HepG2 (cell line): Measurements from ENCODE around the gene RPL26. TPM values are rescaled to one million over a fixed set of nuclear protein-coding genes. Genes with fewer than 3 reads are reported as not detected.

ENCODE experiments used
- ATAC-seq: fragments of 200-7000 bp; cut with Tn5 transposase; 3 replicates; pipeline ENCODE4 v1.9.1; 2020; ENCODE audit warnings: mild to moderate bottlenecking, moderate library complexity
- BruUV-seq: library from RNA; stranded (reverse); fragments of 400-500 nt; replicated peaks from 2 replicates; lab custom pipeline; 2021; lab: Mats Ljungman, UMichigan
- CTCF ChIA-PET: fragments of 300-600 bp; formaldehyde crosslinking; extraction: SDS; loops from one replicate; lab custom pipeline; 2021; ENCODE audit warnings: low total read pairs, inconsistent platforms, low intra/inter-chr PET ratio; lab: Yijun Ruan, JAX
- POLR2A ChIA-PET: fragments of 350-600 bp; sonication (Branson Sonifier 250); formaldehyde crosslinking; loops from one replicate; lab custom pipeline; 2020; ENCODE audit warnings: antibody characterized with exemption, inconsistent platforms; lab: Yijun Ruan, JAX
- DNase-seq: peaks from one replicate; pipeline ENCODE4 v3.0.0-alpha.2; 2015; ENCODE audit warnings: low spot score
- FAIRE-seq: peaks from 3 replicates; lab custom pipeline; 2011; peaks lifted over from hg19 to GRCh38; lab: Jason Lieb, UNC
- H2AFZ ChIP-seq: one replicate; pipeline ENCODE4 v1.6.1; 2011; ENCODE audit warnings: low read length, inconsistent platforms
- H3K27ac ChIP-seq: fragments of 300-600 bp; 3 replicates; pipeline ENCODE4 v1.8.0; 2011; ENCODE audit warnings: mixed run types, mild to moderate bottlenecking, mixed read lengths, low read length, inconsistent platforms; ENCODE audit not compliant: insufficient read depth; ENCODE audit errors: extremely low read length
- H3K27me3 ChIP-seq, 2 experiments: fragments of 200-600 bp in 1 of 2; 2 replicates in 1 of 2; 3 replicates in 1 of 2; pipeline versions ENCODE4 v1.6.0 to v1.8.0; 2011; ENCODE audit warnings: low read length in 2 of 2, mild to moderate bottlenecking in 2 of 2, moderate library complexity in 2 of 2, inconsistent platforms in 1 of 2; ENCODE audit not compliant: insufficient read depth in 2 of 2, control insufficient read depth in 1 of 2
- H3K36me3 ChIP-seq, 2 experiments: fragments of 200-600 bp in 1 of 2; replicated peaks in 1 of 2; 2 replicates in 1 of 2; 3 replicates in 1 of 2; pipeline versions ENCODE4 v1.5.1 to v1.8.0; 2011; ENCODE audit warnings: low read length in 2 of 2, inconsistent platforms in 1 of 2; ENCODE audit not compliant: insufficient read depth in 2 of 2, control insufficient read depth in 1 of 2
- H3K4me1 ChIP-seq: 2 replicates; pipeline ENCODE4 v1.5.1; 2012; ENCODE audit warnings: low read length, inconsistent platforms; ENCODE audit not compliant: insufficient read depth
- H3K4me2 ChIP-seq: 2 replicates; pipeline ENCODE4 v1.6.0; 2011; ENCODE audit warnings: low read depth, low read length, inconsistent platforms
- H3K4me3 ChIP-seq, 3 experiments: fragments of 200-600 bp in 1 of 3; sonication (generic), shearing (Covaris generic) in 1 of 3; replicated peaks in 1 of 3; 2 replicates each; pipeline ENCODE4 v1.5.1; 2011 to 2016; ENCODE audit warnings: low read length in 3 of 3, inconsistent platforms in 2 of 3, low read depth in 2 of 3, mild to moderate bottlenecking in 2 of 3, control low read depth in 1 of 3, mixed read lengths in 1 of 3; ENCODE audit not compliant: insufficient read depth in 1 of 3
- H3K79me2 ChIP-seq: one replicate; pipeline ENCODE4 v1.6.1; 2011; ENCODE audit warnings: low read length, inconsistent platforms; ENCODE audit not compliant: insufficient read depth
- H3K9ac ChIP-seq: 2 replicates; pipeline ENCODE4 v1.6.0; 2011; ENCODE audit warnings: mild to moderate bottlenecking, low read depth, low read length, inconsistent platforms; ENCODE audit not compliant: insufficient read depth
- H3K9me3 ChIP-seq: 2 replicates; pipeline ENCODE4 v1.5.1; 2012; ENCODE audit warnings: mild to moderate bottlenecking, low read length
- H4K20me1 ChIP-seq: 2 replicates; pipeline ENCODE4 v1.6.0; 2011; ENCODE audit warnings: inconsistent platforms, mild to moderate bottlenecking, low read length, moderate library complexity; ENCODE audit not compliant: insufficient read depth
- ARNT ChIP-seq: fragments of 450-650 bp; IDR thresholded peaks from 2 replicates; pipeline ENCODE4 v1.6.1; 2017
- ARNTL ChIP-seq: sonication (generic); formaldehyde crosslinking; IDR thresholded peaks from 2 replicates; pipeline ENCODE4 v1.4.0; 2020; ENCODE audit warnings: mild to moderate bottlenecking, missing genetic modification reagents
- KDM4B ChIP-seq: sonication (generic); formaldehyde crosslinking; IDR thresholded peaks from 2 replicates; pipeline ENCODE4 v1.4.0; 2020; ENCODE audit warnings: missing genetic modification reagents
- MTA1 ChIP-seq: sonication (generic); formaldehyde crosslinking; IDR thresholded peaks from 2 replicates; pipeline ENCODE4 v1.4.0; 2020; ENCODE audit warnings: missing genetic modification reagents, mild to moderate bottlenecking, borderline replicate concordance
- NFE2L2 ChIP-seq: fragments of 150-350 bp; IDR thresholded peaks from 2 replicates; pipeline ENCODE4 v1.6.1; 2014; ENCODE audit warnings: low read length
- NKX3-1 ChIP-seq: sonication (generic); formaldehyde crosslinking; IDR thresholded peaks from 2 replicates; pipeline ENCODE4 v1.5.0; 2020; ENCODE audit warnings: missing genetic modification reagents
- SRSF4 ChIP-seq: fragments of 200-400 bp; formaldehyde crosslinking; IDR thresholded peaks from one replicate; pipeline ENCODE4 v1.6.1; 2018; ENCODE audit warnings: mild to moderate bottlenecking, low read depth, low read length, moderate library complexity; ENCODE audit not compliant: poor library complexity, severe bottlenecking
- ZEB1 ChIP-seq: IDR thresholded peaks from 2 replicates; pipeline ENCODE4 v1.6.1; 2012; ENCODE audit warnings: mild to moderate bottlenecking, low read depth, inconsistent platforms; ENCODE audit not compliant: insufficient replicate concordance
- ZNF550 ChIP-seq: sonication (generic); formaldehyde crosslinking; IDR thresholded peaks from 2 replicates; pipeline ENCODE4 v1.4.0; 2020; ENCODE audit warnings: mild to moderate bottlenecking, missing genetic modification reagents, borderline replicate concordance
- ZNF563 ChIP-seq: sonication (generic); formaldehyde crosslinking; IDR thresholded peaks from 2 replicates; pipeline ENCODE4 v1.8.0; 2022; ENCODE audit warnings: mild to moderate bottlenecking, moderate library complexity, missing genetic modification reagents
- ZNF615 ChIP-seq: sonication (generic); formaldehyde crosslinking; IDR thresholded peaks from 2 replicates; pipeline ENCODE4 v1.5.0; 2020; ENCODE audit warnings: mild to moderate bottlenecking, missing genetic modification reagents, borderline replicate concordance
- ZNF629 ChIP-seq: sonication (generic); formaldehyde crosslinking; conservative IDR thresholded peaks from 2 replicates; pipeline ENCODE4 v1.5.0; 2020; ENCODE audit warnings: missing genetic modification reagents
- ZSCAN30 ChIP-seq: sonication (generic); formaldehyde crosslinking; IDR thresholded peaks from 2 replicates; pipeline ENCODE4 v1.5.0; 2020; ENCODE audit warnings: mild to moderate bottlenecking, missing genetic modification reagents
- WGBS: methylation state at CpG from one replicate; pipeline ENCODE4 v1.1.6; 2017; ENCODE audit warnings: low lambda C conversion rate; 5-methylcytosine and 5-hydroxymethylcytosine counted together
- in situ Hi-C: cut with HindIII; loops from 2 replicates; pipeline ENCODE4 v1.10.0; 2017; ENCODE audit warnings: low pct_unique_long_range_greater_than_20kb; ENCODE audit not compliant: extremely low pct_ligation_motif_present
- intact Hi-C: fragments of 100-400 bp; cut with micrococcal nuclease; formaldehyde crosslinking; loops from one replicate; pipeline ENCODE4 v1.10.0; 2022; ENCODE audit not compliant: unreplicated experiment
- polyA plus RNA-seq, 8 experiments: library from polyadenylated mRNA; depleted of rRNA in 3 of 8; stranded (reverse) in 7 of 8; unstranded in 1 of 8; fragments of >200 nt; fragmentation: Illumina TruSeq in 4 of 8; extraction: Trizol in 4 of 8; gene quantifications; 2 replicates each; pipeline versions ENCODE4 v1.2.1 to v1.2.3, GENCODE V29; 2011 to 2016; ENCODE audit warnings: low read depth in 4 of 8, missing spikeins in 1 of 8, mixed read lengths in 1 of 8; ENCODE audit not compliant: insufficient read depth in 1 of 8
- total RNA-seq, 5 experiments: library from RNA; depleted of rRNA; stranded (reverse); fragments of >200 nt; fragmentation: Illumina TruSeq; extraction: Trizol; gene quantifications; 2 replicates each; pipeline ENCODE4 v1.2.3, GENCODE V29; 2016; ENCODE audit warnings: low read depth in 1 of 5
- TF ChIP-seq, protein P1 (sequence below): sonication (generic); formaldehyde crosslinking; conservative IDR thresholded peaks from 2 replicates; pipeline ENCODE4 v1.4.0; 2020; ENCODE audit warnings: mild to moderate bottlenecking, missing genetic modification reagents, moderate library complexity
- TF ChIP-seq, protein P2 (sequence below): sonication (generic); formaldehyde crosslinking; IDR thresholded peaks from 2 replicates; pipeline ENCODE4 v1.8.0; 2022; ENCODE audit warnings: missing genetic modification reagents, mild to moderate bottlenecking, inconsistent platforms, borderline replicate concordance

The RPL26 gene
- total and polyA plus RNA-seq, 2 of the 13 experiments (the other 11 are each of a cell fraction or from before 2014, with no cell fraction given) = 2,817 to 3,529 TPM

- 6% methylated on average over 6 of the region's 6 CpGs for WGBS
- BruUV-seq = no TSS peak
- H3K4me1 ChIP-seq = no peaks in the 10 kb centered on the region
- intact Hi-C loops = no loop called here
- no peaks in the 10 kb centered on the region for H3K36me3 ChIP-seq
- POLR2A ChIA-PET = no interaction called here
- peaks cover 0 to 19% of the 10 kb centered on the region in 2 experiments; a peak in 3 of 5 replicates for H3K27me3 ChIP-seq
- H4K20me1 ChIP-seq = no peaks in the 10 kb centered on the region
- no peak overlapping the region for H2AFZ ChIP-seq
- in situ Hi-C loops = no loop called here
- no peaks in the 10 kb centered on the region for H3K9me3 ChIP-seq
- ATAC-seq = peak; percentile 43; the same call in 1 of the 3 replicates
- FAIRE-seq = no peak
- no peak overlapping the region for H3K4me3 ChIP-seq
- no peaks in the 10 kb centered on the region for H3K79me2 ChIP-seq
- no peak for DNase-seq
- no peak for TF ChIP-seq ZSCAN30 (CRISPR knock-in tag)
- TF ChIP-seq, all 625 proteins: peak for 0
- Histone ChIP-seq H3K9ac (no peak overlapping the region), H3K27ac (no peak overlapping the region), H3K4me2 (no peak overlapping the region)
- CTCF ChIA-PET = no interaction called here
These were observed 37.8 kb downstream of the RPL26 start for GRCh38 chr17:8345052-8345690.

DNA sequence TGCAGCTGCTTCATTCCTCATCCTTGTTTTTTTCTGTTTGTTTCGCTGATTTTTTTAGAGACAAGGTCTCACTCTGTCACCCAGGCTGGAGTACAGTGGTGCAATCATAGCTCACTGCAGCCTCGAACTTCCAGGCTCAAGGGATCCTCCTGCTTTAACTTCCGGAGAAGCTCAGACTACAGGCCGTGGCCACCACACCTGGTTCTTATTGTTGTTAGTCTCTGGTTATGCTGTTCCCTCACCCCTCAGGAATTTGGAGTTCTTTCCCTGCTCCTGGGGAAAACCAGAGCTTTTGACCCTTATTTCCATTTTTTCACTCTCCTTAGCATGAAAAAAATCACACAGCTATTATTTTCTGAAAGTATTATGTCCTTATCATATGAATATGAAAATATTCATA, 41.5 kb downstream of the RPL26 start:
- no peak overlapping the region for H2AFZ ChIP-seq
- BruUV-seq = no TSS peak
- H3K9me3 ChIP-seq = no peaks in the 10 kb centered on the region
- H4K20me1 ChIP-seq = no peaks in the 10 kb centered on the region
- H3K4me1 ChIP-seq = no peaks in the 10 kb centered on the region
- WGBS = 21% methylated on average over 4 of the region's 4 CpGs
- FAIRE-seq = no peak
- H3K27ac ChIP-seq = no peak overlapping the region
- ATAC-seq = no peak
- in situ Hi-C loops (no loop called here), intact Hi-C loops (no loop called here)
- no peaks in the 10 kb centered on the region for H3K79me2 ChIP-seq
- ChIA-PET CTCF (no interaction called here), POLR2A (no interaction called here)
- H3K36me3 ChIP-seq = no peaks in the 10 kb centered on the region
- H3K4me2 ChIP-seq = no peak overlapping the region
- DNase-seq = no peak
- H3K9ac ChIP-seq = no peak overlapping the region
- no peak overlapping the region for H3K4me3 ChIP-seq
- H3K27me3 ChIP-seq = peaks cover 2 to 29% of the 10 kb centered on the region in 2 experiments; a peak in 4 of 5 replicates
- TF ChIP-seq ZEB1 = no peak
- no peak for TF ChIP-seq KDM4B
- TF ChIP-seq ARNT = no peak
- no peak for TF ChIP-seq ZNF615 (CRISPR knock-in tag)
- no peak for TF ChIP-seq NFE2L2
- TF ChIP-seq ZNF563 (CRISPR knock-in tag) = no peak
- no peak for TF ChIP-seq MTA1 (CRISPR knock-in tag)
- TF ChIP-seq ZNF629 (CRISPR knock-in tag) = no peak
- no peak for TF ChIP-seq NKX3-1
- TF ChIP-seq ARNTL = no peak
- TF ChIP-seq, protein P1, sequence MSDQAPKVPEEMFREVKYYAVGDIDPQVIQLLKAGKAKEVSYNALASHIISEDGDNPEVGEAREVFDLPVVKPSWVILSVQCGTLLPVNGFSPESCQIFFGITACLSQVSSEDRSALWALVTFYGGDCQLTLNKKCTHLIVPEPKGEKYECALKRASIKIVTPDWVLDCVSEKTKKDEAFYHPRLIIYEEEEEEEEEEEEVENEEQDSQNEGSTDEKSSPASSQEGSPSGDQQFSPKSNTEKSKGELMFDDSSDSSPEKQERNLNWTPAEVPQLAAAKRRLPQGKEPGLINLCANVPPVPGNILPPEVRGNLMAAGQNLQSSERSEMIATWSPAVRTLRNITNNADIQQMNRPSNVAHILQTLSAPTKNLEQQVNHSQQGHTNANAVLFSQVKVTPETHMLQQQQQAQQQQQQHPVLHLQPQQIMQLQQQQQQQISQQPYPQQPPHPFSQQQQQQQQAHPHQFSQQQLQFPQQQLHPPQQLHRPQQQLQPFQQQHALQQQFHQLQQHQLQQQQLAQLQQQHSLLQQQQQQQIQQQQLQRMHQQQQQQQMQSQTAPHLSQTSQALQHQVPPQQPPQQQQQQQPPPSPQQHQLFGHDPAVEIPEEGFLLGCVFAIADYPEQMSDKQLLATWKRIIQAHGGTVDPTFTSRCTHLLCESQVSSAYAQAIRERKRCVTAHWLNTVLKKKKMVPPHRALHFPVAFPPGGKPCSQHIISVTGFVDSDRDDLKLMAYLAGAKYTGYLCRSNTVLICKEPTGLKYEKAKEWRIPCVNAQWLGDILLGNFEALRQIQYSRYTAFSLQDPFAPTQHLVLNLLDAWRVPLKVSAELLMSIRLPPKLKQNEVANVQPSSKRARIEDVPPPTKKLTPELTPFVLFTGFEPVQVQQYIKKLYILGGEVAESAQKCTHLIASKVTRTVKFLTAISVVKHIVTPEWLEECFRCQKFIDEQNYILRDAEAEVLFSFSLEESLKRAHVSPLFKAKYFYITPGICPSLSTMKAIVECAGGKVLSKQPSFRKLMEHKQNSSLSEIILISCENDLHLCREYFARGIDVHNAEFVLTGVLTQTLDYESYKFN (CRISPR knock-in tag) = no peak
- no peak for TF ChIP-seq ZNF550 (CRISPR knock-in tag)
- TF ChIP-seq SRSF4 = no peak
- TF ChIP-seq, protein P2, sequence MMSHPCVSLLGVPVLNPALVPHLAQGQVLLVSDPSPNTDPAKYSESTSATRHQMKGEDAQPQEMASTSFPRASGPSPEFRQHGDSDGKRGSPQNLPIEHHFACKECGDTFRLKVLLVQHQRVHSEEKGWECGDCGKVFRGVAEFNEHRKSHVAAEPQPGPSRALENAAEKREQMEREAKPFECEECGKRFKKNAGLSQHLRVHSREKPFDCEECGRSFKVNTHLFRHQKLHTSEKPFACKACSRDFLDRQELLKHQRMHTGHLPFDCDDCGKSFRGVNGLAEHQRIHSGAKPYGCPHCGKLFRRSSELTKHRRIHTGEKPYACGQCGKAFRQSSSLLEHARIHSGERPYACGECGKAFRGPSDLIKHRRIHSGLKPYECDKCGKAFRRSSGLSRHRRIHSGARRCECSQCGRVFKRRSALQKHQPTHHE (CRISPR knock-in tag) = no peak
